ENCODE data around the gene TAS2R31. TPM values are rescaled to one million over a fixed set of nuclear protein-coding genes. Genes with fewer than 3 reads are reported as not detected.
A peak's percentile ranks its signal among the peaks of the same experiment; 100 is the strongest.
"Not testable (repeated sequence)": the region's sequence is repeated elsewhere in the genome, so short reads cannot be mapped to it uniquely, and the experiment has no call there.

Gene TAS2R31
- total RNA-seq, 1 donor from 2014 or later: 5.3 TPM

GRCh38 chr12:11040162-11040561 is 9.0 kb upstream of the TAS2R31 start:
- Mint-ChIP-seq H3K4me3 (no peak overlapping the region), H3K27me3 (no peaks in the 10 kb centered on the region), H3K27ac (no peak overlapping the region), H3K36me3 (ENCODE audit: low read depth) (peaks cover 57% of the 10 kb centered on the region), H3K9me3 (peaks cover 8% of the 10 kb centered on the region), H3K4me1 (no peaks in the 10 kb centered on the region)
- ATAC-seq (ENCODE audit: low read depth): no peak
- no peak for DNase-seq
- CTCF ChIA-PET: no interaction called here
- intact Hi-C loops (cut with micrococcal nuclease): no loop called here
- POLR2A ChIA-PET: no interaction called here
- TF ChIP-seq CTCF (IDR thresholded peaks at IDR 0.05): no peak

GRCh38 chr12:11039171-11039570 is 8.0 kb upstream of the TAS2R31 start:
- H3K4me3 Mint-ChIP-seq: no peak overlapping the region
- no peaks in the 10 kb centered on the region for H3K4me1 Mint-ChIP-seq
- H3K9me3 Mint-ChIP-seq: peaks cover 8% of the 10 kb centered on the region
- ChIA-PET CTCF (no interaction called here), POLR2A (no interaction called here)
- intact Hi-C loops (cut with micrococcal nuclease): loop anchor here (1.0 kb wide), 1 partner anchor 26 kb away; no protein-coding TSS in a partner anchor
- no peaks in the 10 kb centered on the region for H3K27me3 Mint-ChIP-seq
- no peak overlapping the region for H3K27ac Mint-ChIP-seq
- ATAC-seq (ENCODE audit: low read depth) (no peak), DNase-seq (no peak)
- H3K36me3 Mint-ChIP-seq (ENCODE audit: low read depth): peaks cover 48% of the 10 kb centered on the region
- TF ChIP-seq CTCF (IDR thresholded peaks at IDR 0.05): no peak

DNA sequence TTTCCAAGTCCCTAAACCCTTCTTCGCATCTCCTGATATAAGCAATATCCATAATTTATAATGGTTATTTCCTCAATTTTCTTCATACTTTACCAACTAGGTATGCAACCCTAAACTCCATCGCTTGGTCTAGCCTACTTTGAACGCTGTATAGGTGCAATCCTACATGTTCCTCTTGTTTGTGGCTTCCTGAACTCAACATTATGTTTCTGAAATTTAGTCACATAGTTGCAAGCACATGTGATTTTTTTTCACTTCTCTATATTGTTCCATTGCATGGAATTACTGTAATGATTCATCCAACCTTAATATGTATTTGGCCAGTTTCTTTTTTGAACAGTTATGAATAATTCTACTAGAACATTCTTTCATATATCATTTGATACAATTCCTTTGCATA is 2.8 kb upstream of the TAS2R31 start:
- peak; percentile 50 for ATAC-seq (ENCODE audit: low read depth)
- H3K4me3 Mint-ChIP-seq; intact Hi-C loops (cut with micrococcal nuclease): not testable (repeated sequence)

DNA sequence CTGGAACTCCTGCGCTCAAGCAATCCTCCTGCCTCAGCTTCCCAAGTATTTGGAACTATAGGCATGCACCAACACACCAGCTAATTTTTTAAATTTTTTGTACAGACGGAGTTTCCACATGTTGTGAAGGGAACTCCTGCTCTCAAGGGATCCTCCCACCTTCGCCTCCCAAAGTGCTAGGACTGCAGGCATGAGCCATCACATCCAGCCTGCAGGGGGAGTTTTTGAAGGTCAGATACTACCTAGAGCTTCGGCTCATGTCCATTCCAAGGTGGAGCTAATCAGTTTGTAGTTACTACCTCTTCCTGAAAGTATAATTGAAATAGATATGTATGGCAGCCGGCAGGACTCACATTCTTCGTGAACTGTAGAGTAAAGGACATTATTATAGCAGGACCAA is 5.1 kb downstream of the TAS2R31 start:
- Mint-ChIP-seq H3K4me3 (no peak overlapping the region), H3K4me1 (no peaks in the 10 kb centered on the region), H3K9me3 (peaks cover 9% of the 10 kb centered on the region), H3K36me3 (ENCODE audit: low read depth) (peaks cover 25% of the 10 kb centered on the region), H3K27me3 (no peaks in the 10 kb centered on the region), H3K27ac (no peak overlapping the region)
- CTCF ChIA-PET: no interaction called here
- intact Hi-C loops (cut with micrococcal nuclease): no loop called here
- no peak for ATAC-seq (ENCODE audit: low read depth)
- no peak for TF ChIP-seq CTCF (IDR thresholded peaks at IDR 0.05)
- POLR2A ChIA-PET: no interaction called here
- DNase-seq: no peak

More for the DNA sequence above, 2.8 kb upstream of the TAS2R31 start:
- H3K27ac Mint-ChIP-seq, CTCF ChIA-PET, H3K27me3 Mint-ChIP-seq, POLR2A ChIA-PET, H3K4me1 Mint-ChIP-seq, DNase-seq, H3K9me3 Mint-ChIP-seq: not testable (repeated sequence)
- peaks cover 25% of the 10 kb centered on the region for H3K36me3 Mint-ChIP-seq (ENCODE audit: low read depth)

DNA sequence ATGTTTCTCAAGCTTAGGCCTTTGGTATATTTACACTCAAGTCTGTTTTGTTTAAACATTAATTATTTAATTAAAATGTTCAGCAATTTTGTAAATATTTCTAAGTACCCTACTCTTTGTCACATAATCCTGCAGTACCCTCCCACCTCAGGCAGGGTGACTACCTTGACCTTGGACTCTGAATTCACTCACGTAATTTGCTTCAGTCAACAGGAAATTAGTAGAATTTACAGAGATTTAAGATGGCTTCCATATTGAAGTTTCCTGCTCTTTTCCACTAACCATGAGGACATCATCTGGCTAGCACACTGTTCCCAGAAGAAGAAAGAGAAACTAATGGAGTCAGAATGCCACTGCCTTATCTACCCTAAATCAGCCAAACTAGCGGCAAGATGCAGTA is 7.8 kb downstream of the TAS2R31 start:
- TF ChIP-seq CTCF (IDR thresholded peaks at IDR 0.05): no peak
- Mint-ChIP-seq H3K36me3 (ENCODE audit: low read depth) (peaks cover 22% of the 10 kb centered on the region), H3K27ac (no peak overlapping the region), H3K27me3 (no peaks in the 10 kb centered on the region), H3K9me3 (peaks cover 9% of the 10 kb centered on the region), H3K4me1 (no peaks in the 10 kb centered on the region), H3K4me3 (no peak overlapping the region)
- CTCF ChIA-PET: no interaction called here
- intact Hi-C loops (cut with micrococcal nuclease): no loop called here
- no peak for DNase-seq
- ATAC-seq (ENCODE audit: low read depth): no peak
- POLR2A ChIA-PET: no interaction called here

DNA sequence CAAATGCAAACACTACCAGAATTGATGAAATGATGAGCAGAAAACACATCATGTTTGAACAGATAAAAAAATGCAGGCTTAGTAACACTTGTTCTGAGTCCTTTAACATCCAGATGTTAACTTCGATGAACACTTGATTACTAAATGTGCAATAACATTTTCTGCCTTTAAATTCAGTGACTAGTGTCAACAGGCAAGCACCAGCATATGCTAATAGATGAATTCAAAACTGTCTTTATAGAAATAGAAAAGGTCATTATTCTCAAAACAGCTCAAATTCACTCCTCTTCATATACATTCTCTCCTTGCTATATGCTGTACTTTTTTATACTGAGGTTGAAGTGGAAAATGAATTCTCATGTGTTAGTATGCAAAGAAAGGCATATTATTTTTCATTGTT is 8.7 kb downstream of the TAS2R31 start, which contains the start of gene TAS2R19:
TAS2R19 (minus strand) TSS at position 101 of the 400 bp plus-strand sequence; CDS start at position 52, 49 bp downstream.
- H3K4me3 Mint-ChIP-seq: no peak within 1 kb of the TSS
- ATAC-seq (ENCODE audit: low read depth) (no peak), DNase-seq (no peak)
- no peak within 1 kb of the TSS for H3K27ac Mint-ChIP-seq
- ChIA-PET CTCF (no interaction called here), POLR2A (interaction anchor here (0.6 kb wide), 1 partner anchor 865 kb away, joined by 3 read pairs; no protein-coding TSS in a partner anchor)
- intact Hi-C loops (cut with micrococcal nuclease): no loop called here
- peaks cover 9% of the 10 kb centered on the region for H3K9me3 Mint-ChIP-seq
- no peaks in the 10 kb centered on the region for H3K27me3 Mint-ChIP-seq
- TF ChIP-seq CTCF (IDR thresholded peaks at IDR 0.05): no peak
- H3K4me1 Mint-ChIP-seq: peaks cover 2% of the 10 kb centered on the region
- peaks cover 18% of the 10 kb centered on the region for H3K36me3 Mint-ChIP-seq (ENCODE audit: low read depth)
